ENCODE measurements around the gene MRPL14.

The MRPL14 gene

DNA sequence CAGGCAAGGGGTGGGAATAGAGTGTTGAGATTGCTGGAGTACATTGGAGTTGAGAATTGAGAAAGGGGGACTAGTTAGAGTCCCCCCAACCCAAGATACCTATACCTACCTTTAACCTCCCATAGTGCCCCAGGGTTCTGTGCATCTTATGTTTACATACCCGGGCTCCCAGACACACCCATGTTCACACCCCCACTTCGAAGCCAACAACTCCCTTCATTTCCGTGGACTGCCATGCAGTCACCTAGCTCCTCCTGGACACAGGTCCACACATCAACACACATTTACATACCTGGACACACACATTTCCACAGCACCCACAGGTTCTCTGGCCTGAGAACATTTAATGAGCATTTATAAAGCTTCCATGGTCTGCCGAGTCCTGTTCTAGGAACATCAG is 5.2 kb upstream of the MRPL14 start:
- peak overlapping the region; percentile 50 for H3K27ac ChIP-seq
- TF ChIP-seq, protein P1, sequence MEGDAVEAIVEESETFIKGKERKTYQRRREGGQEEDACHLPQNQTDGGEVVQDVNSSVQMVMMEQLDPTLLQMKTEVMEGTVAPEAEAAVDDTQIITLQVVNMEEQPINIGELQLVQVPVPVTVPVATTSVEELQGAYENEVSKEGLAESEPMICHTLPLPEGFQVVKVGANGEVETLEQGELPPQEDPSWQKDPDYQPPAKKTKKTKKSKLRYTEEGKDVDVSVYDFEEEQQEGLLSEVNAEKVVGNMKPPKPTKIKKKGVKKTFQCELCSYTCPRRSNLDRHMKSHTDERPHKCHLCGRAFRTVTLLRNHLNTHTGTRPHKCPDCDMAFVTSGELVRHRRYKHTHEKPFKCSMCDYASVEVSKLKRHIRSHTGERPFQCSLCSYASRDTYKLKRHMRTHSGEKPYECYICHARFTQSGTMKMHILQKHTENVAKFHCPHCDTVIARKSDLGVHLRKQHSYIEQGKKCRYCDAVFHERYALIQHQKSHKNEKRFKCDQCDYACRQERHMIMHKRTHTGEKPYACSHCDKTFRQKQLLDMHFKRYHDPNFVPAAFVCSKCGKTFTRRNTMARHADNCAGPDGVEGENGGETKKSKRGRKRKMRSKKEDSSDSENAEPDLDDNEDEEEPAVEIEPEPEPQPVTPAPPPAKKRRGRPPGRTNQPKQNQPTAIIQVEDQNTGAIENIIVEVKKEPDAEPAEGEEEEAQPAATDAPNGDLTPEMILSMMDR (IDR thresholded peaks at IDR 0.05), result no peak
- no peak for TF ChIP-seq ZFX (IDR thresholded peaks at IDR 0.05; ENCODE audit: borderline replicate concordance)

DNA sequence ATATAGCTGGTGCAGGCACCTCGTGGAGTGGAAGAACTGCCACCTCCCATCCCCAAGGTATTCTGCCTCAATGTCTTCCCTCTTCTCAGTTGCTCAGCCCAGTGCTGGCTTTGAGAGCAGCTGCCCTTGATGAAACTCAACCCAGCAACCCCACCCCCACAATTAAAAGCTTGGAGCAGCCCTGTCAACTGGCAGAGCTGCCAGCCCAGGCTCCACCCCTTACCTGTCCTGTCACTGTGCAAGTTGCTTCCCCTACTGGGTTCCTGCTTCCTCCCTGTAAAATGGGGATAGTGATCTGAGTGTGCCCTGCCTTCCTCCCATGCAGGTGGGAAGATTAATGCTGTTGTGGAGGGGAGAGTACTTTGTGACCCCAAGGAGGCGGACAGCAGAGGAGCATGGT is 4.6 kb upstream of the MRPL14 start:
- TF ChIP-seq, protein P1 (IDR thresholded peaks at IDR 0.05), result no peak
- TF ChIP-seq ZFX (IDR thresholded peaks at IDR 0.05; ENCODE audit: borderline replicate concordance), result no peak
- peak overlapping the region; percentile 50 for H3K27ac ChIP-seq

DNA sequence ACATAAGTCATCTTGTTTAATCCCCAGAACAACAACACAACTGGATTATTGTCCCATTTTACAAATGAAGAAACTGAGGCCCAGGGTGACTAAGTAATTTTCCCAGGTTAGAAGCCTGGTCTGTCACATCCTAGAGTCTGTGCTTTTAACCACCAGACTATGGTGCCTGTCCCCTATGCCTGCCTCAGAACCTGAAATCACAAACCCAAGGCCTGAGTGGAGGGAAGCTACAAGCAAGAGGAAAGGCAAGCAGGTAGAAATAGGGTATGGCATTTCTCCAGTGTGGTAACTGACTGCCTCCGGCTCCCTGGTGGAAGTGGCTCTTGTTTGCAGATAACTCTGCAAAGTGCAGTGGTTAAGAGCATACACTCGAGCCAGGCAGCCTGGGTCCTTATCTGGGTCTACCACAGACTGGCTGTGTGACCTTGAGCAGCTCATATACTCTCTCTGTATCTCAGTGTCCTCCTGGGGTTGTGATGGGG is 2.6 kb upstream of the MRPL14 start:
- no peak for TF ChIP-seq ZFX (IDR thresholded peaks at IDR 0.05; ENCODE audit: borderline replicate concordance)
- TF ChIP-seq, protein P1 (IDR thresholded peaks at IDR 0.05), result no peak
- no peak overlapping the region; the same call in 1 of the 2 replicates for H3K27ac ChIP-seq

DNA sequence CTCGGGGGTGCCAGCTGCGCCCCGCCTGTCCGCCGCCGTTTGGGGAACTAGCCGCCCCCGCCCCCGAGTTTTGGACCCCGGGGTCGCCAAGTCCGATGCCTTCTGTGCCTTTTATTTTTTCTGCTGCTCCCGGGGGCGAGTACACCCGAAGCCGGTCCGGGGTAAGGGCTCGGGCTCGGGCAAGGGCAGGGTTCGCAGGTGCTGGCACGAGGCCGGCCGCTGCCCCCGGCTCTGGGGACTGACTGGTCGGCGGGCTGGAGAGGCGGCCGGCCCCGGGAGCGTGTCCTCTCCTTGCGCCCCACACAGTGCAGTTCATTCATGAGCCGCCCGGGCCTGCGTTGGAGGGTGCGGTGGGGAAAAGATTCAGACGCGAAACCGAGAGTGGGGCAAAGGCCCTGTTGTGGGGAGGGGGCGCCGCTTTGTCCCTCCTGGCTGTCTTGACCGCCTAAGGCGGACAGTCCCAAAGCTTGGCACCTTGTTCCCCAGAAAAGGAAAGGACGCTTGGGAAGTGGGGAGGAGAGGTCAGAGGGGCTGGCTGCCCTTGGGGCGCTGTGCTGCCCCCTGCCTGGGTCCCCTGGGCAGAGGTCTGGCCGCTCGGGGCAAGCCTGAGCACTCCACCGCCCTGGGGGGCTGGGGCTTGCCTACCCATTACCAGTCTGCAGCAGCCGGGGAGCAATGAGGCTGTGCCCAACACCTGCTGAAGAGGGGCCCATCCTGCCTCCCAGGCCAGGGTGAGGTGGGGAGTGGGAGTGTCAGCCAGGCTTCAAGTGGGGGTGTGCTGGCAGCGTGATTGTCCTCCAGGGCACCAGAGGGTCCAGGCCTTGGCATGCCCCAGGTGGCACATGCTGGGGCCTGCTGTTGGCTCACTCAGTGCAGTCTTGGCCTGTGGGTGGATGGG is 1.0 kb upstream of the MRPL14 start:
- TF ChIP-seq, protein P1 (IDR thresholded peaks at IDR 0.05), result no peak
- TF ChIP-seq ZFX (IDR thresholded peaks at IDR 0.05; ENCODE audit: borderline replicate concordance), result no peak
- peak overlapping the region; percentile 61 for H3K27ac ChIP-seq

DNA sequence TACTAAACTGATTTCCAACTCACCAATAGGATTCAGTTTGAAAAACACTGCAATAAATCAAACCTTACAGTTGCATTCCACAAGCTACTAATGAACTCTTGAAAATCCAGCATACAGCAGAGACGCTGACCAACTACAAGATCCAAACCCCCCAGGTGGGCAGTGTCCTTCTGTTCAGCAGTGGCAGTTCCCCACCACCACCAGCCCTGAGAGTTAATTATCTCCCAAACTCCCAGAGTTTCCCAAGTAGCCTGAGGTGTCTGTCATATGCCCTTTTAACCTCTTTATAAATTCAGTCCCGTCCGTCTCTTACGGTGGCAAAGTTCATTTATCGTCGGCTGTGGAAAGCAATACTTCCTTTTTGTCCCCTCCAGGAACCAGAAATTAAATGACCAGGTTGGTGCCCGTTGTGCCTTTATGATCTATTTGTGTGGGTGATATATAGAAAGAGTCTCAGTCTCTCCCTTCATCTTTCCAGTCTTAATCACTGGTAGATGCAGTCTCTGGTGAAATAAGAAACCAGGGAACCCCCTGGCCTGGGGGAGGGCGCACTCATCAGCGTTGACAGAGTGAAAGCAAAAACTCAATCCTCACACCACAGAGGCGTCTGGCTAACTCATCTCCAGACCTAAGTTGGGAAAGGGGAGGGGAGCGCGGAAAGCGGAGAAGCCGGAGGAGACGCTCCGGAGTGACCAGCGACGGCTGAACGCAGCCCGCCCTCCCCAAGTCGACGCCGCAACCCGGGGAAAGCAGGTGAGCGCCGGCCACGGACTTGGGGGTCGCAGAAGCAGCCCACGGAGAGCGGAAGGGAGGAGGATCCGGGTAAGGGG is 717 bp downstream of the MRPL14 start:
- H3K27ac ChIP-seq, result peak overlapping the region; percentile 61
- TF ChIP-seq, protein P1 (IDR thresholded peaks at IDR 0.05), result no peak
- TF ChIP-seq ZFX (IDR thresholded peaks at IDR 0.05; ENCODE audit: borderline replicate concordance), result no peak

DNA sequence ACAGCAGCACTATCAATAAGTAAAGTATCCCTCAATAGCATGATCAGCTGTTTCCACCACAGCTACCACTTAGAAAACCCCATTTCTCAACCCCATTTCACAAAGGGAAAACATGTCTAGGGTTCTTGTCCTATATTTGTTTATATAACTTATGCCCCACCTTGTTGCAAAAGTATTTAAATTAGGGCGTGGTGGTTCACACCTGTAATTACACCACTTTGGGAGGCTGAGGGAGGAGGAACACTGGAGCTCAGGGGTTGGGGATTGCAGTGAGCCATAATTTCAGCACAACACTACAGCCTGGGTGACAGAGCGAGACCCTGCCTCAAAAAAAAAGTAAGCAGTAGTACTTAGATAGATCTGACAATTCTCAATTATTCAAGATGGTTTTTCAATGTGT is 3.7 kb downstream of the MRPL14 start:
- TF ChIP-seq, protein P1 (IDR thresholded peaks at IDR 0.05), result no peak
- TF ChIP-seq ZFX (IDR thresholded peaks at IDR 0.05; ENCODE audit: borderline replicate concordance), result no peak
- H3K27ac ChIP-seq, result 0 out of 2 replicates have a peak overlapping the region, but pooled peaks have one; percentile 10
